Hepatocyte (in vitro differentiated cells): ENCODE data around the gene NHS.

Experiments
- CTCF ChIP-seq: fragments of 200-600 bp; sonication (generic); IDR thresholded peaks from 2 replicates; pipeline ENCODE4 v1.5.1; 2016; ENCODE audit warnings: antibody characterized with exemption, mild to moderate bottlenecking; ENCODE audit not compliant: poor library complexity
- EZH2 ChIP-seq: fragments of 200-600 bp; sonication (generic); IDR thresholded peaks from 2 replicates; pipeline ENCODE4 v1.6.1; 2016; ENCODE audit warnings: antibody characterized with exemption, mild to moderate bottlenecking, borderline replicate concordance

DNA sequence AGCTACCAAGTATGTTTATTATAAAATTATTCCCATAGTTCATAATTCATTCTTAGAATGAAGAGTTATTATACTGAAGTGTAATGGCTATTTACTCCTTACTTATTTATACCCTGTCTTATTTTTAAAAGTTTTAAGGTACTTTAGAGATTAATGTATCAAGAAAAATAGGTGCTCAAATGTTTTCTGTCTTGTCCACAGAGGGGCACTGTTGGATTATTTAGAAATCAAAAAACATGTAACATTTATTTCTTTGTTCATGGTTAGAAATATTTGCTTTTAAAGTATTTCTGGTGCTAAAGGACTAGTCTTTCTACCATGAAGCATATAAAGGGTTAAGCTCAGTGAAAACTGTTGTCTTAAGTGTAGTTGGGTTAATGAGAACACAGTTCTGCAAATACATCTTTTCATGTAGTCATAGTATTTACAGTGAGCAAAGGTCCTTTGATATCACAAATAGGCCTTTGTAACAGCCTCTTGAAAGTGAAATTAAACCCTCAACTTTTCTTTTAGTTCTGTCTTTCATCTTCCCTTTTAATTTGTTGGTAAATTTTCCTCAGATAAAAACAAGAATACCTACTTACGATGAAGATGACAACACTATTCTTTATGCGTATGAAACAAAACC lies 370.0 kb downstream of the NHS start:
- TF ChIP-seq CTCF, result peak; percentile 35
- no peak for TF ChIP-seq EZH2
